ENCODE measurements around the gene VTN.

VTN gene

DNA sequence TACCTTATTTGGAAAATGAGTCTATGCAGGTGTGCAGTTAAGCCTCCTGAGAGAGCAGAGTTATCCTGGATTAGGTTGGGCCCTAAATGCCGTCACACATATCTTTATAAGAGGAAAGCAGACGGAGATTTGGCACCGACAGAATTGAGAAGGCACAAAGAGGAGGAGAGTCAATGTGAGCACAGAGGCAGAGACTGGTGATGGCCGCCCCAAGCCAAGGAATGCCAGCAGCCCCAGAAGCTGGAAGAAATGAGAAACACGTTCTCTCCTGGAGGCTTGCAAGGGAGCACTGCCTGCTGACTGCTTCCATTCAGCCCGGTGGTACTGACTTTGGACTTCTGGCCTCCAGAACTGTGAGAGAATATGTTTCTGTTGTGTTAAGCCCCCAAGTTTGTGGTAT is 32.7 kb upstream of the VTN start:
- no peak for DNase-seq (ENCODE audit: low read depth)
- TF ChIP-seq, protein P1, sequence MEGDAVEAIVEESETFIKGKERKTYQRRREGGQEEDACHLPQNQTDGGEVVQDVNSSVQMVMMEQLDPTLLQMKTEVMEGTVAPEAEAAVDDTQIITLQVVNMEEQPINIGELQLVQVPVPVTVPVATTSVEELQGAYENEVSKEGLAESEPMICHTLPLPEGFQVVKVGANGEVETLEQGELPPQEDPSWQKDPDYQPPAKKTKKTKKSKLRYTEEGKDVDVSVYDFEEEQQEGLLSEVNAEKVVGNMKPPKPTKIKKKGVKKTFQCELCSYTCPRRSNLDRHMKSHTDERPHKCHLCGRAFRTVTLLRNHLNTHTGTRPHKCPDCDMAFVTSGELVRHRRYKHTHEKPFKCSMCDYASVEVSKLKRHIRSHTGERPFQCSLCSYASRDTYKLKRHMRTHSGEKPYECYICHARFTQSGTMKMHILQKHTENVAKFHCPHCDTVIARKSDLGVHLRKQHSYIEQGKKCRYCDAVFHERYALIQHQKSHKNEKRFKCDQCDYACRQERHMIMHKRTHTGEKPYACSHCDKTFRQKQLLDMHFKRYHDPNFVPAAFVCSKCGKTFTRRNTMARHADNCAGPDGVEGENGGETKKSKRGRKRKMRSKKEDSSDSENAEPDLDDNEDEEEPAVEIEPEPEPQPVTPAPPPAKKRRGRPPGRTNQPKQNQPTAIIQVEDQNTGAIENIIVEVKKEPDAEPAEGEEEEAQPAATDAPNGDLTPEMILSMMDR (IDR thresholded peaks at IDR 0.05; ENCODE audit: low read length, missing control alignments) = no peak
- no peak overlapping the region for H3K4me3 ChIP-seq (replicated peaks; ENCODE audit: low read depth, low read length)

DNA sequence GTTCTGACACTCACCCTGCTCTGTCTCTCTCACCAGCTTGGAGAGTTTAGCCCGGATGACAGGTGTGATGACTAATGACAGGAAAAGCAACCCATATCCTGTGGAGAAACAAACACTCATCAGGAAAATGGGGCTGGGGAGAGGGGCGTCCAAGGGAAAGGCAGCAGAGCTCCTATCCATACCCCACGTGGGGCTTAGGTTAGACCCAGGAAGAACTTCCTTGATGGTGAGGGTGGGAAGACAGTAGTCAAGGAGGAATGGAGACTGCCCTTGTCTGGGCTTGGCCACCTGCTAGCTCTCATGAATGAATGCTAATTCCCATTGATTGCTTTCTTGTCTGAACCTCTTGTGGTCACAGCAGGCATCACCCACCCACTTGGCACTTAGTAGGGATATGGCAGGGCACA is 32.1 kb upstream of the VTN start:
- no peak for DNase-seq (ENCODE audit: low read depth)
- TF ChIP-seq, protein P1 (IDR thresholded peaks at IDR 0.05; ENCODE audit: low read length, missing control alignments) = no peak
- no peak overlapping the region for H3K4me3 ChIP-seq (replicated peaks; ENCODE audit: low read depth, low read length)

DNA sequence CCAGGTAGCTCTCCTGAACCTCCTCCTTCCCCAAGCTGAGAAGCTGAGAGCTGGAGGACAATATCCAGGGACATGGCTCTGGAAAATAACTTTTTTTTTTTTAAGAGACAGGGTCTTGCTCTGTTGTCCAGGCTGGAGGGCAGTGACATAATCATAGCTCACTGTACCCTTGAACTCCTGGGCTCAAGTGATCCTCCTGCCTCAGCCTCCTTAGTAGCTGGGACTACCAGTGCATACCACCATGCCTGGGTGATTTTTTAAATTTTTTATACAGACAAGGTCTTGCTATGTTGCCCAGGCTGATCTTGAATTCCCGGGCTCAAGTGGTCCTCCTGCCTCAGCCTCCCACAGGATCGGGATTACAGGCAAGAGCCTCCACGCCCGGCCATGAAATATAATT is 29.7 kb upstream of the VTN start:
- no peak overlapping the region for H3K4me3 ChIP-seq (replicated peaks; ENCODE audit: low read depth, low read length)
- DNase-seq (ENCODE audit: low read depth) = no peak
- TF ChIP-seq, protein P1 (IDR thresholded peaks at IDR 0.05; ENCODE audit: low read length, missing control alignments) = no peak

DNA sequence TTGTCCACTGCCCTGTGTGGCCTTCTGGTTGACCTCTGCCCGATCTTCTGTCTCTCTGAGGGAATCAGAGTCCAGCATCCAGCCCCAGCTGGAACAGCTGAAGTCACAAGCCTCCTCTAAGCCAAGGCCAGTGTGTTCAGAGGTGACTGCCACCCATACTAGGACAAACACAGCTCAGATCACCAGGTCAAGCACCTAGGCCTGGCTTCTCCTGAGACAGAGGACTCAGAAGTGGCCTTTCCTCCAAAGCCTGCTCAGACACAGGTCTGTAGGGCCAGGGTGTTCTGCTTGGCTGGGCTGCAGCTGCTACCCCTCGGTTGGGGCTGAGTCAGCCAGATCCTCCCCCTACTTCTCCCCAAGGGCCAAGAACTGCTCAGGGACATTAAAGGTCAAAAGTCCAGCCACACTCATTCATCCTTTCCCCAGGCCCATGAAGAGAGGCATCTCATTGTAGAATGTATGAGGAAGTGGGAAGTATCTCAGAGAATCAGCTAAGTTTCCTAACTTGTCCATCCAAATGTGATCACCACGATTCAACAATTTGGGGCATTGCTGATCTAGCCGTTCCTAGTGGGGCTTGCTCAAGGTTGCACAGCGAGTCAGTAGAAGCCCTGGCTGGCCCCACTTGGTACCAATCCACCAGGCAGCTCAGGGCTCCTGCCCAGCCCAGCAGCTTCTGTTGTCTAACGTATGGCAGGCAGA is 28.3 kb upstream of the VTN start:
- TF ChIP-seq, protein P1 (IDR thresholded peaks at IDR 0.05; ENCODE audit: low read length, missing control alignments) = no peak
- no peak overlapping the region for H3K4me3 ChIP-seq (replicated peaks; ENCODE audit: low read depth, low read length)
- DNase-seq (ENCODE audit: low read depth) = no peak

DNA sequence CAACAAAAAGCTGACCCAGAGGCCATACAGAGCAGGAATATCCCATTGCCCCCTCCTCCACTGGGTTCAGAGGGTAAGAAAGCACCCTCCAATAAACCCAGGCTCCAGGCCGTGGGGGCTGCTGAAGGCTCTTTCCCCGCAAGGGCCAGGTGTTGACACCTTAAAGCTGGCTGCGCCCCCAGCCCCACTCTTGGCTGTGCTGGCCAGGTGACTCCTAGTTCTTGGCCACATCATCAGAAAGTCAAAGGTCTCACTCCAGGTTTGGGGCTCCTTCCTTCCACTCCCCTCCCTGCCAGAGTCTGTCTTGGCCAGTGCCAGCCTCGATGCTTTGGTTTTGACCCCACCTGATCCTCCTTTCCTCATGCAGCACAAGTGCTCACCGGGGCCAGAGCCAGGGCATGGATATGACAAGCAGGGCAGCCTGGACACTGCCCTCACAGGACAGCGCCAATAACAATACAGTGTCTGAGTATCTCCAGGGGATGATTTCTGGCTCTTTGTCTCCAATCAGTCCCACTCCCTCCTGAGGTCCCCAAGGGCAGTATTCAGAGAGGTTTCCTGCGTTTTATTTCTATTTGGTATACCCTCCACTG is 27.7 kb upstream of the VTN start:
- no peak overlapping the region for H3K4me3 ChIP-seq (replicated peaks; ENCODE audit: low read depth, low read length)
- no peak for DNase-seq (ENCODE audit: low read depth)
- TF ChIP-seq, protein P1 (IDR thresholded peaks at IDR 0.05; ENCODE audit: low read length, missing control alignments) = no peak

DNA sequence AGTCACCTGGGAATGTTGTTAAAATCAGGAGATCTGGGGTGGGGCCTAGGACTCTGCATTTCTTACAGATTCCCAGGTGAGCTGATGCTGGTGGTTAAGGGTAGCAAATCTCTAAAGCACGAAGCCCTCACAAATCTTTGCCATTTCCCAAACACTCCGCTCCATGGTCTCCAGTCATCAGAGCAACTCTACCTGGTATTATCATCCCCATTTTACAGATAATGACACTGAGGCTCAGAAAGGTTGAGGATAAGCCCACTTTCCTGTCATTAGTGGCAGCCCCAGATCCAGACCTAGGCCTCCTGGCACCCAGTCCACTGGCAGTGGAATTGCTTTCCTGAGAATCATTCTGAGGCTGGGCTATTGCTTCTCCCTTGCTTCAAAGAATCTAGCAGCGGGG is 27.2 kb upstream of the VTN start:
- TF ChIP-seq, protein P1 (IDR thresholded peaks at IDR 0.05; ENCODE audit: low read length, missing control alignments) = no peak
- no peak for DNase-seq (ENCODE audit: low read depth)
- H3K4me3 ChIP-seq (replicated peaks; ENCODE audit: low read depth, low read length) = no peak overlapping the region
